Mesodermal cell (in vitro differentiated cells): Measurements from ENCODE around the gene COL18A1.
"Not testable (repeated sequence)": the region's sequence is repeated elsewhere in the genome, so short reads cannot be mapped to it uniquely, and the experiment has no call there.

Experiments
- H3K27ac ChIP-seq: 2 replicates; pipeline ENCODE4 v1.7.0; 2013; ENCODE audit warnings: mild to moderate bottlenecking, low read depth, low read length, moderate library complexity; ENCODE audit not compliant: severe bottlenecking
- H3K36me3 ChIP-seq: 2 replicates; pipeline ENCODE4 v1.7.1; 2013; ENCODE audit warnings: mild to moderate bottlenecking, low read length, moderate library complexity; ENCODE audit not compliant: control insufficient read depth, insufficient read depth
- H3K4me1 ChIP-seq: one replicate; pipeline ENCODE4 v1.7.1; 2013; ENCODE audit warnings: mild to moderate bottlenecking, low read length; ENCODE audit not compliant: insufficient read depth, control insufficient read depth, poor library complexity, severe bottlenecking
- H3K4me3 ChIP-seq: 2 replicates; pipeline ENCODE4 v1.7.0; 2013; ENCODE audit warnings: low read length, control low read depth, mild to moderate bottlenecking; ENCODE audit not compliant: insufficient read depth, poor library complexity, severe bottlenecking; ENCODE audit errors: extremely low read depth
- H3K9me3 ChIP-seq: 2 replicates; pipeline ENCODE4 v1.7.1; 2013; ENCODE audit warnings: mild to moderate bottlenecking, low read length, moderate library complexity; ENCODE audit not compliant: control insufficient read depth
- WGBS, 2 experiments: methylation state at CpG; one replicate each; pipeline ENCODE4 v1.1.5; 2013; ENCODE audit warnings: missing lambda C conversion rate in 2 of 2; ENCODE audit not compliant: insufficient coverage in 2 of 2; 5-methylcytosine and 5-hydroxymethylcytosine counted together

Gene COL18A1

DNA sequence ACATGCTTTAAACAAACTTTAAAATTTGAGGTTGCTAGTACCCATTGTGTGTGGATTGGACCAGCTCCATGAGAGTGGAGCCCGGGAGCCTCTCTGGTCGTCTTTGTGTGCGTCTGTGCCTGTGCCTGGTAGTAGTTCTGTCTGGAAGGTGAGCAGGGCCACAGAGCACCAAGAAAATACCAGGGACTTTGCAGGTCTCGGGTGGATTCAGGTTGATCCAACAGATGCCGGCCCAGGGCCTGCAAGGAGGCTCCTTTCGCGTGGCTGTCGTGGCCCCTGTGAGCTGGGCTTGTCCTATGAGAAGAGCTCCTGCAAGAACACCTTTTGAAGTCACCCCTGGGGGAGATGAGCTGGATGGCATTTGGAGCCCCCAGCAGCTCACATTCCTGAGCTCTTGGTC, 28.3 kb downstream of the COL18A1 start:
- Histone ChIP-seq H3K36me3 (peaks cover 26% of the 10 kb centered on the region), H3K27ac (peak overlapping the region; percentile 37), H3K9me3 (no peaks in the 10 kb centered on the region), H3K4me1 (peaks cover 43% of the 10 kb centered on the region), H3K4me3 (no peak overlapping the region)
- 93 to 95% methylated on average over 7 to 8 of the region's 8 CpGs for WGBS, 2 experiments

DNA sequence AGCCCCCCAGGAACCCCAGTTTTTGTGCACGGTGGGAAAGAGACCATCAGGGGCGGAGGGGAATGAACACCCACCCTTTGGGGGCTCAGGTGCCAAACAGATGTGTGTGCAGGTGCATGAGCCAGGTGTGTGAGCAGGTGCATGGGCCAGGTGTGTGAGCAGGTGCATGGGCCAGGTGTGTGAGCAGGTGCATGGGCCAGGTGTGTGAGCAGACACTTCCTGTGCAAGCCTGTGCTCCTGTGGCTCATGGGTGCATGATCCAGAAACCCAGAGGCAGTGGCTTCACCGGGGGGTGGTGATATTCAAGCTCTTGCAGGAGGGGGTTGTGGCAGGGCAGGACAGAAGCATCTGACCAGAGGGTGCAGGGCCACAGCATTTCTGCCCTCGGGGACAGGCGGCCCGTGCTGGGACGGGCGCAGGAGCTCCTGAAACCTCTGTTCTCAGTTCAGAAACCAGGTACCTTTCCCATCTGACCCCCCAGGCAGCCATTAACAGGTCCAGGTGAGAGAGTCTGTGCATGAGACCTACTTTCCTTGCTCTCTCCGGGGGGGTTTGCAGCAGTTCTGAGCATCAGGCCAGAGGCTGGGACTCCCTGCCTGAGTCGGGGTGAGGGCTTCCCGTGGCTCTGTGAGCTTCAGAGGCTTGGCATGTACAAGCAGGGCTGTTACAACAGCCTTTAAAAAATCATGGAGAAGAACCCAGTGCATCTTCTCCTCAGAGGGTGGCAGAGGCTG, 29.1 kb downstream of the COL18A1 start:
- WGBS, 2 experiments: 95 to 97% methylated on average over 10 to 11 of the region's 11 CpGs
- H3K36me3 ChIP-seq: peaks cover 22% of the 10 kb centered on the region
- no peaks in the 10 kb centered on the region for H3K9me3 ChIP-seq
- peaks cover 46% of the 10 kb centered on the region for H3K4me1 ChIP-seq
- H3K4me3 ChIP-seq: no peak overlapping the region
- H3K27ac ChIP-seq: no peak overlapping the region

GRCh38 chr21:45434645-45435217, 29.8 kb downstream of the COL18A1 start:
- H3K9me3 ChIP-seq: no peaks in the 10 kb centered on the region
- H3K36me3 ChIP-seq: peaks cover 21% of the 10 kb centered on the region
- H3K4me3 ChIP-seq: no peak overlapping the region
- H3K4me1 ChIP-seq: peaks cover 40% of the 10 kb centered on the region
- whole genome bisulfite sequencing, 2 experiments: 88 to 92% methylated on average over 9 to 10 of the region's 17 CpGs
- no peak overlapping the region for H3K27ac ChIP-seq

GRCh38 chr21:45435405-45435981, 30.5 kb downstream of the COL18A1 start:
- 92 to 95% methylated on average over 12 to 15 of the region's 15 CpGs for WGBS, 2 experiments
- Histone ChIP-seq H3K36me3 (peaks cover 23% of the 10 kb centered on the region), H3K4me3 (no peak overlapping the region), H3K4me1 (peaks cover 32% of the 10 kb centered on the region), H3K27ac (peak overlapping the region; percentile 23), H3K9me3 (no peaks in the 10 kb centered on the region)

- Histone ChIP-seq H3K27ac (no peak overlapping the region), H3K4me1 (peaks cover 25% of the 10 kb centered on the region), H3K36me3 (peaks cover 33% of the 10 kb centered on the region), H3K9me3 (no peaks in the 10 kb centered on the region), H3K4me3 (no peak overlapping the region)
- 90 to 100% methylated on average over 1 to 11 of the region's 18 CpGs for WGBS, 2 experiments
Observed at GRCh38 chr21:45436351-45437065, 31.5 kb downstream of the COL18A1 start.

GRCh38 chr21:45437844-45438243, 32.9 kb downstream of the COL18A1 start:
- Histone ChIP-seq H3K36me3 (peaks cover 41% of the 10 kb centered on the region), H3K4me1 (peaks cover 12% of the 10 kb centered on the region)
- not testable (repeated sequence) for H3K9me3 ChIP-seq, H3K4me3 ChIP-seq, H3K27ac ChIP-seq

GRCh38 chr21:45438391-45439145, 33.6 kb downstream of the COL18A1 start:
- Histone ChIP-seq H3K4me1 (peaks cover 12% of the 10 kb centered on the region), H3K36me3 (peaks cover 43% of the 10 kb centered on the region), H3K4me3 (no peak overlapping the region), H3K9me3 (no peaks in the 10 kb centered on the region), H3K27ac (no peak overlapping the region)
- 90 to 95% methylated on average over 25 to 26 of the region's 26 CpGs for WGBS, 2 experiments

GRCh38 chr21:45439161-45439872, 34.4 kb downstream of the COL18A1 start:
- Histone ChIP-seq H3K27ac (no peak overlapping the region), H3K4me3 (no peak overlapping the region), H3K36me3 (peaks cover 44% of the 10 kb centered on the region), H3K4me1 (peaks cover 9% of the 10 kb centered on the region), H3K9me3 (no peaks in the 10 kb centered on the region)
- WGBS, 2 experiments: 59 to 64% methylated on average over 42 to 58 of the region's 58 CpGs

- H3K4me1 ChIP-seq: peaks cover 7% of the 10 kb centered on the region
- 98% methylated on average over 24 to 27 of the region's 28 CpGs for WGBS, 2 experiments
Observed at GRCh38 chr21:45439901-45440461, 35.0 kb downstream of the COL18A1 start.

More at GRCh38 chr21:45439901-45440461, 35.0 kb downstream of the COL18A1 start:
- Histone ChIP-seq H3K4me3 (no peak overlapping the region), H3K27ac (no peak overlapping the region), H3K36me3 (peaks cover 50% of the 10 kb centered on the region), H3K9me3 (peaks cover 2% of the 10 kb centered on the region)
